Heart left ventricle (tissue), 13 donors: ENCODE measurements around the gene ACVR1.

Experiments used
- POLR2A ChIP-seq, 2 donors: fragments of 450-650 bp; IDR thresholded peaks; one replicate each; pipeline ENCODE4 v1.6.1; 2017; ENCODE audit warnings: antibody characterized with exemption in 2 of 2, mild to moderate bottlenecking in 2 of 2, moderate library complexity in 2 of 2
- TF ChIP-seq, protein P1 (sequence below), 12 donors: fragments of 200-600 bp; sonication (generic) in 4 of 12; IDR thresholded peaks; one replicate each; pipeline versions ENCODE4 v1.5.0 to v1.8.0; 2018 to 2022; ENCODE audit warnings: antibody characterized with exemption in 12 of 12, mild to moderate bottlenecking in 5 of 12
- donor health status: ischemic (EF 13 %, LVEDD 7.1; RV severe dilation, severe dysfunction).
- donor health status: DM: no; HTN: yes; CAD: no.
- donor health status: DM: no; HTN: no; CAD: no.
- donor health status: ischemic (EF 25% LVEDD 6.9; RV normal size, moderate dysfunction).
- donor health status: ischemic (EF 25% LVEDD 5.7; RV mildly dilated, moderate dysfunction).
- donor health status: ischemic (EF 35%, LVEDD 5.7; RV mildly dilated, moderate dysfunction).
- donor health status: nonischemic (EF 11% LVEDD 7.7; RV severe dilation, severe dysfunction).
- donor health status: DM: yes; HTN: yes; CAD: no.
- donor health status: PGD.
- donor health status: ischemic (EF 29% LVEDD 5.4; RV normal size, mild dysfunction).
- donor health status: nonischemic (EF 23%, LVEDD 6.1; RV moderate dilation, normal function).

DNA sequence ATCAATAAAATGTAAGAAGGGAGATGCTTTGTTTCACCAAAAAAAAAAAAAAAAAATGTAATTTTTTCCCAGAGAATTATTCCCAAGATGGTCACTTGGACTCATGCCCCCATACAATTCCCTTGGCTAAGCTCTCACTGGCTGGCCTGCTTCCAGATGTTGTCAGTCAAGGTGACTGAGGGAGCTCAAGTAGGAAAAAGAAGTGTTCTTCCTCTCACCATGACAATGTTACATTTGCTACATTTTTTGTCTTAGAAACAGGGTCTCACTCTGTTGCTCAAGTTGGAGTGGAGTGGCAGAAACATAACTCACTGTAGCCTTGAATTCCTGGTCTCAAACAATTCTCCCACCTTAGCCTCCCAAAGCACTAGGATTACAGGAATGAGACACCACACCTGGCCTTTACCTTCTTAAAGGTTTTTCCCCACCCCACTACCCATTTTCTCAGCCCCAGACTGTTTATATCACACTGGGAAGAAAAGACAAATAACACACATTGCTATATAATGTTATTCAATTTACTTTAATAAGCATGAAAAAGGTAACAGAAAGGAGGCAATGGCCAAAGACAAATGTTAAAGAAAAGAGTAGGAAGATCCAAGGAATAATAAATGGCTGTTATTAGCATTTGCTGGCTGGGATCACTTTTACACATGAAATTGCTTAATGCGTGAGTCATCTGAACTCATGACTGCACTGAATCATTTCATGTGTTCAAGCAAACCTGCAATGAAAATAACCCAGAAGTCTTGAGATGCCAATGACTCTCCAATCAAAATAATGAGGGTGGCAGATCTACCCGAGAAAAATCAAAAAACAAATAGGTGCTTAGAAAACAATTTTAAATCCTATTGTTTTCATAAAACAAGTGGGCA, 45.2 kb downstream of the ACVR1 start:
- TF ChIP-seq, protein P1, sequence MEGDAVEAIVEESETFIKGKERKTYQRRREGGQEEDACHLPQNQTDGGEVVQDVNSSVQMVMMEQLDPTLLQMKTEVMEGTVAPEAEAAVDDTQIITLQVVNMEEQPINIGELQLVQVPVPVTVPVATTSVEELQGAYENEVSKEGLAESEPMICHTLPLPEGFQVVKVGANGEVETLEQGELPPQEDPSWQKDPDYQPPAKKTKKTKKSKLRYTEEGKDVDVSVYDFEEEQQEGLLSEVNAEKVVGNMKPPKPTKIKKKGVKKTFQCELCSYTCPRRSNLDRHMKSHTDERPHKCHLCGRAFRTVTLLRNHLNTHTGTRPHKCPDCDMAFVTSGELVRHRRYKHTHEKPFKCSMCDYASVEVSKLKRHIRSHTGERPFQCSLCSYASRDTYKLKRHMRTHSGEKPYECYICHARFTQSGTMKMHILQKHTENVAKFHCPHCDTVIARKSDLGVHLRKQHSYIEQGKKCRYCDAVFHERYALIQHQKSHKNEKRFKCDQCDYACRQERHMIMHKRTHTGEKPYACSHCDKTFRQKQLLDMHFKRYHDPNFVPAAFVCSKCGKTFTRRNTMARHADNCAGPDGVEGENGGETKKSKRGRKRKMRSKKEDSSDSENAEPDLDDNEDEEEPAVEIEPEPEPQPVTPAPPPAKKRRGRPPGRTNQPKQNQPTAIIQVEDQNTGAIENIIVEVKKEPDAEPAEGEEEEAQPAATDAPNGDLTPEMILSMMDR (IDR thresholded peaks at IDR 0.05), result no peak
- no peak for TF ChIP-seq POLR2A (IDR thresholded peaks at IDR 0.05)
